ENCODE results near the gene MYH11.

DNA sequence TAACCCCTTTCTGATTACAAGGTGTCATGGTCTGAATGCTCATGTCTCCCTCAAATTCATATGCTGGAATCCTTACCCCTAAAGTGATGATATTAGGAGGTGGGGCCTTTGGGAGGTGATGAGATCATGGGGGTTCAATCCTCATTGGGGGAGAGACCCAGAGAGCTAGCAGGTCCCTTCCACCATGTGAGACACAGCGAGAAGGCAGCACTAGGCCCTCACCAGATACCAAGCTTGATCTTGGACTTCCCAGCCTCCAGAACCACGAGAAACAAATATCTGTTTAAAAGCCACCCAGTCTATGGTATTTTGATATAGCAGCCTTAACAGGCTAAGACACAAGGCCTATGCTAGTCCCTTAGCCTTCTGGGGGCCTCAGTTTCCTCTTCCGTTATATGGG lies 45.9 kb downstream of the MYH11 start:
- TF ChIP-seq, protein P1, sequence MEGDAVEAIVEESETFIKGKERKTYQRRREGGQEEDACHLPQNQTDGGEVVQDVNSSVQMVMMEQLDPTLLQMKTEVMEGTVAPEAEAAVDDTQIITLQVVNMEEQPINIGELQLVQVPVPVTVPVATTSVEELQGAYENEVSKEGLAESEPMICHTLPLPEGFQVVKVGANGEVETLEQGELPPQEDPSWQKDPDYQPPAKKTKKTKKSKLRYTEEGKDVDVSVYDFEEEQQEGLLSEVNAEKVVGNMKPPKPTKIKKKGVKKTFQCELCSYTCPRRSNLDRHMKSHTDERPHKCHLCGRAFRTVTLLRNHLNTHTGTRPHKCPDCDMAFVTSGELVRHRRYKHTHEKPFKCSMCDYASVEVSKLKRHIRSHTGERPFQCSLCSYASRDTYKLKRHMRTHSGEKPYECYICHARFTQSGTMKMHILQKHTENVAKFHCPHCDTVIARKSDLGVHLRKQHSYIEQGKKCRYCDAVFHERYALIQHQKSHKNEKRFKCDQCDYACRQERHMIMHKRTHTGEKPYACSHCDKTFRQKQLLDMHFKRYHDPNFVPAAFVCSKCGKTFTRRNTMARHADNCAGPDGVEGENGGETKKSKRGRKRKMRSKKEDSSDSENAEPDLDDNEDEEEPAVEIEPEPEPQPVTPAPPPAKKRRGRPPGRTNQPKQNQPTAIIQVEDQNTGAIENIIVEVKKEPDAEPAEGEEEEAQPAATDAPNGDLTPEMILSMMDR (IDR thresholded peaks at IDR 0.05), result no peak
- no peak for TF ChIP-seq ZFX (IDR thresholded peaks at IDR 0.05; ENCODE audit: borderline replicate concordance)
